Skeletal muscle tissue (tissue), 4 donors: ENCODE measurements around the gene GNS. TPM values are rescaled to one million over a fixed set of nuclear protein-coding genes. Genes with fewer than 3 reads are reported as not detected.
"Not testable (repeated sequence)": the region's sequence is repeated elsewhere in the genome, so short reads cannot be mapped to it uniquely, and the experiment has no call there.

Experiments
- H3K27ac ChIP-seq: one replicate; pipeline ENCODE4 v1.7.0; 2013; ENCODE audit warnings: mild to moderate bottlenecking, low read depth, low read length, inconsistent platforms
- H3K27me3 ChIP-seq, 3 donors: one replicate each; pipeline ENCODE4 v1.7.0; 2013; ENCODE audit warnings: low read length in 3 of 3; ENCODE audit not compliant: control insufficient read depth in 3 of 3, insufficient read depth in 3 of 3
- H3K36me3 ChIP-seq, 3 donors: one replicate each; pipeline ENCODE4 v1.7.0; 2013; ENCODE audit warnings: low read length in 3 of 3; ENCODE audit not compliant: control insufficient read depth in 3 of 3, insufficient read depth in 3 of 3
- H3K4me1 ChIP-seq, 3 donors: one replicate each; pipeline ENCODE4 v1.7.0; 2013; ENCODE audit warnings: low read length in 3 of 3, mild to moderate bottlenecking in 3 of 3; ENCODE audit not compliant: control insufficient read depth in 3 of 3, insufficient read depth in 3 of 3
- H3K4me3 ChIP-seq, 3 donors: one replicate each; pipeline ENCODE4 v1.7.0; 2013; ENCODE audit warnings: low read length in 3 of 3
- H3K9ac ChIP-seq, 3 donors: one replicate each; pipeline ENCODE4 v1.7.0; 2013; ENCODE audit warnings: low read length in 3 of 3, mild to moderate bottlenecking in 3 of 3, moderate library complexity in 2 of 3, low read depth in 1 of 3
- H3K9me3 ChIP-seq, 3 donors: one replicate each; pipeline ENCODE4 v1.7.0; 2013; ENCODE audit warnings: low read length in 3 of 3; ENCODE audit not compliant: control insufficient read depth in 3 of 3
- total RNA-seq: library from RNA; depleted of rRNA; stranded (reverse); fragments of >200 nt; gene quantifications from one replicate; pipeline ENCODE4 v1.2.3, GENCODE V29; 2014
- donor health status: Osteomylitis.

Gene GNS
- total RNA-seq, 1 donor from 2014 or later = 88.2 TPM

DNA sequence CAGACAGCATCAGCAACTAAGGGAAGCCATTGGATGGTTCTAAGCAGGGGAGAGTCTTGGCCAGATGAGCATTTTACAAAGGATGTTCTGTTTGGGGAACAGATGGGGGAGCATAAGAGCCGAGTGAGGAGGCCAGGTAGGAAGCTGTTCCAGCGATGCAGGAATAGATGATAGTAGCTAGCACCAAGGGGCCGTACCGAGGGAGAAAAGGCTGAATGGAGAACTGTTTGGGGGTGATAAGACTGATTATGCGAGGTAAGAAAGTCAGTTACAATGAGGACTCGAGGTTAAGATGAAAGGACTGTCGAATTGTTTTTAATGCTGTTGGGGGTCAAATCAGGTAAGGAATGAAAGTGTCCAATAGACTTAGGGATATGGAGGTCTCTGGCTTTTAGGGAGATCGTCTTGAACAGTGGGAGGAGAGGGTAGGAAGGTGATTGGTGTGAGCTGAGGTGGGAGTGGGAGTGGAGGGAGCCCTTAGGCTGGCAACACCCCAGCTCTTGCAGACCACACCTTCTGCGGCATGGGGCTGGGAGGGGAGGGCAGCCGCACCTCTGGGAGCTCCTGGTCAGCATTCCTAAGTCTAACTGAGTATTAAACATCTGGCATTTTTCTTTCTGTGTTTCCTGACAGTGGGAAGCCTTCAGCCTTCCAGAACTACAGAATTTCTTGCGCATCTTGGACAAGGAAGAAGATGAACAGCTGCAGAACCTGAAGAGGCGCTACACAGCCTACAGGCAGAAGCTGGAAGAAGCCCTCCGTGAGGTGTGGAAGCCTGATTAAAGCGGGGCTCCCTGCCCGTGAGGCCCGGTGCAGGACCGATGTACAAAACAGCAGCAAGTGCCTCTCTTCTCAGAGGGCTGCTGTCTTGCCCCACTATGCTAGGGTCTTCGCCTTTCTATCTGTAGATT, 64.8 kb downstream of the GNS start:
- no peaks in the 10 kb centered on the region for H3K9me3 ChIP-seq
- H3K27me3 ChIP-seq = no peaks in the 10 kb centered on the region
- H3K27ac ChIP-seq = no peak overlapping the region
- H3K9ac ChIP-seq = no peak overlapping the region
- H3K36me3 ChIP-seq = peaks cover 0 to 13% (median 4%) of the 10 kb centered on the region in 3 donors
- H3K4me1 ChIP-seq = peaks cover 0 to 6% (median 3%) of the 10 kb centered on the region in 3 donors
- no peak overlapping the region for H3K4me3 ChIP-seq

DNA sequence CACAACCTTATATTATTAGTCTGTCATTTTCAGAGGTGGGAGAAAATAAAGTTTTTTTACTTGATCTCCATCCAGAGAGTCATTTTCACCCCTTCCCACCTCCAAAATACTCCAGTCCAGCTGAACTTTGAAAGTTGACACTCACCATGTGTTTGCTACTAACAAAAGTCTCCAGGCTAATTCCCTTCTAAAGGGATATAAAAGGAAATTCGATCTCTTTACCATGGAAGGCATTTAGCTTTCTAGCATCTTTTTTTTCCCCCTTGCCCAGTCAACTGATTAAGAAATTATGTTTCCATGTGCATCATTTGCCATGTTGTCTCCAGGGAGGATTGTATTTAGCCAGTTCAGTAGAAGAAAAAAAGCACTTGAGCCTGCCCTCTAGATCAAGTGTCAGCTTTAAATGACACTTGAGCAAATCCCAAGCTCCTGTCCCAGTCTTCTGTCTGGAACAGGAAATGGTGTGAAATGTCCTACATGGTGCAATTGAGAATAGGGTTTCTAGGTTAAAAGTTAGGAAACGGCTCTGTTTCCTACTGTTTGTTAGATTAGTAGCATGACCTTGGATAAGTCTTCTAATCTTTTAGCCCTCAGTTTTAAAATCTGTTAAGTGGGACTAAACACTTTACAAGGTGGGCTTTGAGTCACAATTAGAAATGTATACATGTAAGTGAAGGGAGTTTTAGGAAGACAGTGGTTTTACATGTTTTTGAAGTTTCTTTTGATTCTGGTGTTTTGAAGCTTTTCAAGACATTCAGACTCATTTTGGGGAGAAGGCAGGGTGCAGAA, 67.2 kb downstream of the GNS start:
- H3K4me3 ChIP-seq = no peak overlapping the region
- no peaks in the 10 kb centered on the region for H3K9me3 ChIP-seq
- H3K27me3 ChIP-seq = no peaks in the 10 kb centered on the region
- peaks cover 0 to 15% (median 9%) of the 10 kb centered on the region in 3 donors for H3K36me3 ChIP-seq
- H3K9ac ChIP-seq = no peak overlapping the region
- peaks cover 3 to 14% (median 12%) of the 10 kb centered on the region in 3 donors for H3K4me1 ChIP-seq
- H3K27ac ChIP-seq = no peak overlapping the region

DNA sequence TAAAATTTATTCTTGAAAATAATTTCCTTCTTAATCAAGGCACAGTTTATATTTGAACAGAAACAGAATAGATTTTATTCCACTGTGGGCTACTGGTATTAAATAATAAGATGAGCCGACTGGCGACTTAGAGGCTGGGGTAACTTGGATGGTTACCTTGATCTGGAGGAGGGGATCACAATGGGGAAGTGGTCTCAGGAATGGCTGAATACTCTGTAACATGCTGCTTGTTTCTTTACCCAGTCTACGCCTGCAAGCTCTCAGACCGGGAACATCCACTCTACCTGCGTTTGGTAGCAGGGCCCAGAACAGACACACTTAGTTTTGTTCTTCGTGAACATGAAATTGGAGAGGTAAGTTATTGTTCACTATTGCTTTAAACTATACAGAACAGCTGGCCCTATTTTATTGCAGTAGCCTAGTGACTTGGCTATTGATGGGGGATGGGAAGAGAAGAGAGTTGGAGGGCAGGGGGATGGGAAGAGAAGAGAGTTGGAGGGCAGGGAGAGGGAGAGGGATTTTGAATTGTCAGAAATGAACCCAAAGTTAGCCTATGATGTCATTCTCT, 67.9 kb downstream of the GNS start:
- Histone ChIP-seq H3K4me3 (no peak overlapping the region), H3K9me3 (no peaks in the 10 kb centered on the region), H3K4me1 (peaks cover 3 to 14% (median 12%) of the 10 kb centered on the region in 3 donors), H3K27me3 (no peaks in the 10 kb centered on the region), H3K9ac (no peak overlapping the region), H3K27ac (no peak overlapping the region), H3K36me3 (peaks cover 0 to 15% (median 9%) of the 10 kb centered on the region in 3 donors)

DNA sequence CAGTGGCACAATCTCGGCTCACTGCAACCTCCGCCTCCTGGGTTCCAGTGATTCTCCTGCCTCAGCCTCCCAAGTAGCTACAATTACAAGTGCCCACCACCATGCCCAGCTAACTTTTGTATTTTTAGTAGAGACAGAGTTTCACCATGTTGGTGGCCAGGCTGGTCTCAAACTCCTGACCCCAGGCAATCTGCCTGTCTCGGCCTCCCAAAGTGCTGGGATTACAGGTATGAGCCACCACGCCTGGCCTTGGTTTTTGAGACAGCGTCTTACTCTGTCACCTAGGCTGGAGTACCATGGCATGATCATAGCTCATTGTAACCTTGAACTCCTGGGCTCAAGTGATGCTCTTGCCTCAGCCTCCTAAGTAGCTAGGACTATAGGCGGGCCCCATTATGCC, 69.0 kb downstream of the GNS start:
- not testable (repeated sequence) for H3K27ac ChIP-seq, H3K4me3 ChIP-seq, H3K27me3 ChIP-seq, H3K9me3 ChIP-seq, H3K9ac ChIP-seq
- Histone ChIP-seq H3K36me3 (peaks cover 2 to 16% (median 6%) of the 10 kb centered on the region in 3 donors), H3K4me1 (peaks cover 3 to 14% (median 12%) of the 10 kb centered on the region in 3 donors)

DNA sequence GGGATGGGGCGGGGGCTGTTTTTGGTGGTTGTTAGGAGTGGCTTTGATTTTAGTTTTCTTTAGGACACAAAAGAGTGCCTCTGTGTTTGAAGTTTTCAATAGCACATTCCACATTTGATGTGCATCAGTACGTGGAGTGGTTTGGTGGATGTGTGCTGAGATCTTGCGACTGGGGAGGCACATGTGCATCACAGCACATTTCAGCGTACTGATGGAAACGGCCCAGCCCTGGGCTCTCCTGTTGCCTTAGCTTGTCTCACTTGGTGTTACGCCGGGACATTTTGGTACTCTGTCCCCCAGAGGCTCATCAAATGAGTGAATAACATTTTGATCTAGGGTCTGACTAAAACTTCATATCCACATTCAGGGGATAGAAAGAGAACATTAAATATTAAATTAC, 70.5 kb downstream of the GNS start:
- Histone ChIP-seq H3K9me3 (no peaks in the 10 kb centered on the region), H3K36me3 (peaks cover 2 to 8% (median 6%) of the 10 kb centered on the region in 3 donors), H3K4me1 (peaks cover 3 to 14% (median 12%) of the 10 kb centered on the region in 3 donors), H3K9ac (no peak overlapping the region), H3K4me3 (no peak overlapping the region), H3K27me3 (no peaks in the 10 kb centered on the region), H3K27ac (no peak overlapping the region)

DNA sequence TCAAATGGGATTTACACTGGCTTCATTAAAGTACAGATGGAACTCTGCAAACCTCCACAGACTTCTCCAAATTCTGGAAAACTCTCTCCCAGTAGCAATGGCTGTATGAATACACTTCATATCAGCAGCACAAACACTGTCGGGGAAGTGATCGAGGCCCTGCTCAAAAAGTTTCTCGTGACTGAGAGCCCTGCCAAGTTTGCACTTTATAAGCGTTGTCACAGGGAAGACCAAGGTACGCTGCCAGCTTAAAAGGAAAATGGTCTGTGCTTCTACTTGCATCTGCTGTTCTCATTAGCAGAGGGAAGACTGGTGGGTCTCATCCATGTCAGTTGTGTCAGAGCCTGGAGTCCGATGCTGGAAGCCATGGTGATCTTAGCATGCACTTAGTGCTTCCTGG, 71.0 kb downstream of the GNS start:
- Histone ChIP-seq H3K9me3 (no peaks in the 10 kb centered on the region), H3K27ac (no peak overlapping the region), H3K27me3 (no peaks in the 10 kb centered on the region), H3K4me1 (peaks cover 3 to 14% (median 14%) of the 10 kb centered on the region in 3 donors), H3K9ac (no peak overlapping the region), H3K36me3 (peaks cover 2 to 8% (median 6%) of the 10 kb centered on the region in 3 donors), H3K4me3 (no peak overlapping the region)

DNA sequence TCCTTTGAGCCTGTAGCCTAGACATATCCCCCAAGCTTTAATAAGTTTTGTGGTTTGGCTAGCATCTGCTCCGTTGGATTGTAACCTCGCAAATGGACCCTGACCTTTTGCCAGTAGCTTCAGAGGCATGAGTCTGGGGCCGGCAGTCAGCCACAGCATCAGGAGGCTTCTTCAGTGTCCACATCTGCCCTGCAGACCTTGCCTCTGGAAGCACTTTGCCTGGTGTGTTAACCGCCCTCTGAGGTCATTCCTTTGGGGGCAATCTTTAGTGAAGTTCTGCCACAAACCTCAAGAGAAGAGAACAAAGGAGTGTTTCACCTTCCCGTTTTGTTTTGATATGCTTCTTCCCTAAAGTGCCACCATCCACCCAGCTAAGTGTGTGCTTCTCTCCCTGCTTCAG, 71.4 kb downstream of the GNS start:
- Histone ChIP-seq H3K27ac (no peak overlapping the region), H3K4me1 (peaks cover 3 to 15% (median 14%) of the 10 kb centered on the region in 3 donors), H3K9ac (no peak overlapping the region), H3K36me3 (peaks cover 2 to 8% (median 6%) of the 10 kb centered on the region in 3 donors), H3K9me3 (no peaks in the 10 kb centered on the region), H3K4me3 (no peak overlapping the region), H3K27me3 (no peaks in the 10 kb centered on the region)

DNA sequence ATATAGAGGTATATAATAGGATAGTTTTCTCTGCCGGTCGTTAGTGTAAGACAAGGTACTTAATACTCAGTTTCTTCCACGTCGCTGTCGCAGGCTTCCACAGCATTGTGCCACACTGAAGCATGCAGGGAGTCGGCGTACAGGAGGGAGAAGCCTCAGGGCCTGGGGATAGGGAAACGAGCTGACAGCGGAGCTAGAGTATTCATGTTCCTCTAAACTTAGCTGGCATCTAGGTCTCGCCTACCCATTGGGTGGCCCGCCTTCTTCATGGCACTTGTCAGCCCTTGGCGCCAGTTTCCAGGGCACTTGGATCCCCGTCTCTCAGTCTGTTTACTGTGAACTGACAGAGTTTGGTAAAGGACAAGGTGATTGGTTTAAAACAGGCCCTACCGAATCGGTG, 73.6 kb downstream of the GNS start:
- H3K9ac ChIP-seq = no peak overlapping the region
- no peak overlapping the region for H3K4me3 ChIP-seq
- no peak overlapping the region for H3K27ac ChIP-seq
- no peaks in the 10 kb centered on the region for H3K27me3 ChIP-seq
- H3K36me3 ChIP-seq = peaks cover 2 to 8% (median 6%) of the 10 kb centered on the region in 3 donors
- peaks cover 3 to 12% (median 8%) of the 10 kb centered on the region in 3 donors for H3K4me1 ChIP-seq
- no peaks in the 10 kb centered on the region for H3K9me3 ChIP-seq

DNA sequence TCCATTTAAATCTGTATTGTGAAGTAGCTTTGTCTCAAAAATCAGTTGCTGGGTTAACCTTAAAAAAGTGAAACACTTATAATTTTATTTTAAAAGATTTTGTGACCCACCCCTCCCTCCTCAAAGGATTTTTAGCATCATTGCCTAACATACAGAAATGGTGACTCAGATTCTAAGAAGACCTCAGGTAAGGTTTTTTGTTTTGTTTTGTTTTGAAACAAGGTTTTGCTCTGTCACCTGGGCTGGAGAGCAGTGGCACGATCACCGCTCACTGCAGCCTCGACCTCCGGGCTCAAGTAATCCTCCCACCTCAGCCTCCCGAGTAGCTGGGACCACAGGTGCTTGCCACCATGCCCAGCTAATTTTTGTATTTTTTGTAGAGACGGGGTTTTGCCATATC, 74.2 kb downstream of the GNS start:
- no peak overlapping the region for H3K9ac ChIP-seq
- no peak overlapping the region for H3K27ac ChIP-seq
- no peak overlapping the region for H3K4me3 ChIP-seq
- peaks cover 3 to 15% (median 13%) of the 10 kb centered on the region in 3 donors for H3K4me1 ChIP-seq
- H3K9me3 ChIP-seq = no peaks in the 10 kb centered on the region
- H3K27me3 ChIP-seq = no peaks in the 10 kb centered on the region
- H3K36me3 ChIP-seq = peaks cover 2 to 8% (median 6%) of the 10 kb centered on the region in 3 donors
